OCI-LY7 (cell line): Measurements from ENCODE around the gene ARF3. TPM values are rescaled to one million over a fixed set of nuclear protein-coding genes. Genes with fewer than 3 reads are reported as not detected.

ENCODE experiments used
- Bru-seq: library from RNA; stranded (reverse); fragments of 400-500 nt; gene quantifications from one replicate; lab custom pipeline; 2021; lab: Mats Ljungman, UMichigan
- BruChase-seq, 2 experiments: library from RNA; stranded (reverse); fragments of 400-500 nt; gene quantifications; one replicate each; lab custom pipeline; 2021; lab: Mats Ljungman, UMichigan
- BruUV-seq: library from RNA; stranded (reverse); fragments of 400-500 nt; replicated peaks from 2 replicates; lab custom pipeline; 2021; lab: Mats Ljungman, UMichigan
- CTCF ChIA-PET: fragments of 300-600 bp; sonication (Branson Sonifier 250); formaldehyde crosslinking; loops from one replicate; lab custom pipeline; 2022; ENCODE audit warnings: antibody characterized with exemption; ENCODE audit not compliant: unreplicated experiment; lab: Charles Lee
- POLR2A ChIA-PET: fragments of 300-600 bp; sonication (Branson Sonifier 250); formaldehyde crosslinking; loops from one replicate; lab custom pipeline; 2022; ENCODE audit warnings: antibody characterized with exemption; lab: Charles Lee
- DNase-seq: peaks from one replicate; pipeline ENCODE4 v3.0.0-alpha.2; 2015; ENCODE audit warnings: low spot score
- H2AFZ ChIP-seq: fragments of 200-600 bp; sonication (generic), shearing (Covaris generic); 2 replicates; pipeline ENCODE4 v1.6.1; 2014; ENCODE audit warnings: mild to moderate bottlenecking, antibody characterized with exemption, low read length, moderate library complexity
- H3K27ac ChIP-seq: fragments of 200-600 bp; sonication (generic); 2 replicates; pipeline ENCODE4 v1.5.1; 2014; ENCODE audit warnings: mixed run types, low read depth, mild to moderate bottlenecking, moderate library complexity, low read length, inconsistent platforms; ENCODE audit not compliant: poor library complexity, severe bottlenecking
- H3K36me3 ChIP-seq: fragments of 200-600 bp; sonication (generic); 2 replicates; pipeline ENCODE4 v1.6.1; 2014; ENCODE audit warnings: mild to moderate bottlenecking, antibody characterized with exemption, low read length, moderate library complexity, mixed read lengths; ENCODE audit not compliant: insufficient read depth
- H3K4me1 ChIP-seq: fragments of 200-600 bp; sonication (generic); 2 replicates; pipeline ENCODE4 v1.5.1; 2014; ENCODE audit warnings: mild to moderate bottlenecking, low read length; ENCODE audit not compliant: insufficient read depth, poor library complexity, severe bottlenecking
- H3K4me2 ChIP-seq: fragments of 200-600 bp; sonication (generic); 2 replicates; pipeline ENCODE4 v1.6.1; 2014; ENCODE audit warnings: mild to moderate bottlenecking, low read length
- H3K4me3 ChIP-seq: fragments of 200-600 bp; sonication (generic); 2 replicates; pipeline ENCODE4 v1.5.1; 2014; ENCODE audit warnings: mild to moderate bottlenecking, low read depth, low read length; ENCODE audit not compliant: poor library complexity, severe bottlenecking
- H3K79me2 ChIP-seq: fragments of 200-600 bp; sonication (generic); 2 replicates; pipeline ENCODE4 v1.6.1; 2016; ENCODE audit warnings: low read depth, mild to moderate bottlenecking, low read length, moderate library complexity, mixed read lengths; ENCODE audit not compliant: insufficient read depth
- H3K9me2 ChIP-seq: fragments of 200-600 bp; sonication (generic); 2 replicates; pipeline ENCODE4 v1.6.1; 2016; ENCODE audit warnings: mild to moderate bottlenecking, low read length, mixed read lengths; ENCODE audit not compliant: insufficient read depth
- H3K9me3 ChIP-seq: fragments of 200-600 bp; sonication (generic); 2 replicates; pipeline ENCODE4 v1.6.1; 2014; ENCODE audit warnings: mild to moderate bottlenecking, mixed run types, low read length, mixed read lengths
- H4K20me1 ChIP-seq: fragments of 200-600 bp; sonication (generic); 2 replicates; pipeline ENCODE4 v1.6.1; 2014; ENCODE audit warnings: mild to moderate bottlenecking, antibody characterized with exemption, low read length, moderate library complexity, mixed read lengths; ENCODE audit not compliant: insufficient read depth
- EZH2phosphoT487 ChIP-seq: fragments of 200-600 bp; sonication (generic); IDR thresholded peaks from 2 replicates; pipeline ENCODE4 v1.6.1; 2018; ENCODE audit warnings: low read depth, borderline replicate concordance, mild to moderate bottlenecking, mixed run types, antibody characterized with exemption, low read length, moderate library complexity, mixed read lengths
- intact Hi-C: fragments of 100-400 bp; cut with micrococcal nuclease; formaldehyde crosslinking; loops from one replicate; pipeline ENCODE4 v1.10.0; 2022; ENCODE audit not compliant: unreplicated experiment
- long read RNA-seq: library from polyadenylated mRNA; stranded (forward); transcript quantifications from one replicate; pipeline ENCODE4 v2.0.0, GENCODE V29; 2022
- total RNA-seq, 2 experiments: library from RNA; depleted of rRNA in 1 of 2; stranded (reverse); fragments of >200 nt in 1 of 2; shearing (Covaris generic) in 1 of 2; gene quantifications; 2 replicates each; pipeline ENCODE4 v1.2.3, GENCODE V29; 2014 to 2022
- TF ChIP-seq, protein P1 (sequence below): fragments of 200-600 bp; sonication (generic); conservative IDR thresholded peaks from 2 replicates; pipeline ENCODE4 v1.5.1; 2014; ENCODE audit warnings: mild to moderate bottlenecking, antibody characterized with exemption, low read length, moderate library complexity, mixed read lengths

ARF3 gene
- total RNA-seq (2014; rRNA removed; shearing (Covaris generic)): 41.2 and 42.9 TPM in 2 replicates
- total RNA-seq (2022): 106 and 133 TPM in 2 replicates
- percentile 88 among the genes with signal in this experiment for Bru-seq, nascent RNA
- percentile 99 among the genes with signal in this experiment for BruChase-seq, experiment 1, labeled RNA remaining after a 6-hour chase
- percentile 98 among the genes with signal in this experiment for BruChase-seq, experiment 2, labeled RNA remaining after a 2-hour chase
- long read RNA-seq, full-length matches to known transcripts: 34 of 66 reads
- long read RNA-seq, partial matches to known transcripts: 1 of 66 reads
- long read RNA-seq, other reads (novel, unspliced or antisense): 31 of 66 reads

DNA sequence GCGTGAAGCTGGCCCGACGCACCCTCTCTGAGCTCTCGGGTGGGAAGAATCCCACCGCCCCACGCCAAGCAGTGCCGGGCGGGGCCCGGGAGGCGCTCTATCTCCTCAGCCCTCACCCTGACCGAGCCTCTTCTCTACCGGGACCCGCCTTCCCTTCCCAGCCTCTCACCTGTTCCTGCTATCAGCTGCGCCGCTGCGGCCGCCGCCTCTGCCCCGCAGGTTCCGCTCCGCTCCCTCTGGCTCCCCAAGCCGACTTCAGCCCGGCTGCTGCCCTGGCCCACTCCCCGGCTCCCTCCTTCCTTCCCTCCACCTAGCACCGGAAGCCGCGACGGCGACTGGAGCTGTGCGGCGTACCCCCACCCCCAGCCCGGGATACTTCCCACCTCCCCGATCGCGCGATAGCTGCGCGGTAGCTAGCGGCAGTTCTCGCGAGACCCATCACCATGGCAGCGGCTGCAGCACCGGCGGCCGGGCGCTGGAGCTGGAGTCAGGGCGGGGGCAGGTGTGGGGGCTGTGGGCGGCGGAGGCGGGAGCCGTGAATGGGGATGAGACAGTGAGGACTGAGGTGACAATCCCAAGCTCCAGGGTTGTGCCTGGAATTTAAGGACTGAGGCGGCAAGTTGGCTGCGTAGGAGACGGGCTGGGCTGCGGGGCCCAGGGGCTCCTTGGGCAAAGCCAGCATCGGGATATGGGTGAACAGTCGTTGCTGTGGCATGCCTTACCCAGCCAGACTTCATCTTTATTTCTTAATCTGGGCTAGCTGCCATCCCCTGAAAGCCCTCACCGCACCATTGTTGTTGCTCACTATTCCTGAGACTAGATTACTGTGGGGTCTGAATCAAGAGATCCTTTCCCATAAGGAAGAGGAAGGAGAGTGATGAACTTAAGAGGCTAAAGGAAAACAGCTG, at the start of gene ARF3:
ARF3 (minus strand) TSS at position 347 of the 908 bp plus-strand sequence. CDS start 16,392 bp downstream, outside the sequence.
- CTCF ChIA-PET: interaction anchor here (0.6 to 1.1 kb wide), 14 partner anchors 9 to 1262 kb away, joined by 3 to 15 read pairs (median 4); partner anchors contain the start of gene DDN
- TF ChIP-seq, protein P1, sequence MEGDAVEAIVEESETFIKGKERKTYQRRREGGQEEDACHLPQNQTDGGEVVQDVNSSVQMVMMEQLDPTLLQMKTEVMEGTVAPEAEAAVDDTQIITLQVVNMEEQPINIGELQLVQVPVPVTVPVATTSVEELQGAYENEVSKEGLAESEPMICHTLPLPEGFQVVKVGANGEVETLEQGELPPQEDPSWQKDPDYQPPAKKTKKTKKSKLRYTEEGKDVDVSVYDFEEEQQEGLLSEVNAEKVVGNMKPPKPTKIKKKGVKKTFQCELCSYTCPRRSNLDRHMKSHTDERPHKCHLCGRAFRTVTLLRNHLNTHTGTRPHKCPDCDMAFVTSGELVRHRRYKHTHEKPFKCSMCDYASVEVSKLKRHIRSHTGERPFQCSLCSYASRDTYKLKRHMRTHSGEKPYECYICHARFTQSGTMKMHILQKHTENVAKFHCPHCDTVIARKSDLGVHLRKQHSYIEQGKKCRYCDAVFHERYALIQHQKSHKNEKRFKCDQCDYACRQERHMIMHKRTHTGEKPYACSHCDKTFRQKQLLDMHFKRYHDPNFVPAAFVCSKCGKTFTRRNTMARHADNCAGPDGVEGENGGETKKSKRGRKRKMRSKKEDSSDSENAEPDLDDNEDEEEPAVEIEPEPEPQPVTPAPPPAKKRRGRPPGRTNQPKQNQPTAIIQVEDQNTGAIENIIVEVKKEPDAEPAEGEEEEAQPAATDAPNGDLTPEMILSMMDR: peak; percentile 21; the same call in 1 of the 2 replicates
- TF ChIP-seq EZH2phosphoT487: no peak
- H3K4me1 ChIP-seq: peaks cover 31% of the 10 kb centered on the region
- intact Hi-C loops: loop anchor here (2.0 kb wide), 1 partner anchor 33 kb away; the partner anchor contains the start of gene FKBP11
- peaks cover 40% of the 10 kb centered on the region for H3K79me2 ChIP-seq
- no peaks in the 10 kb centered on the region for H3K9me3 ChIP-seq
- POLR2A ChIA-PET: interaction anchor here (0.6 to 2.7 kb wide), 12 partner anchors 9 to 410 kb away, joined by 3 to 14 read pairs (median 3); partner anchors contain the start of genes FKBP11, PRKAG1, RHEBL1 and SPATS2
- no TSS peak for BruUV-seq
- peak within 1 kb of the TSS; percentile 97 for H3K4me2 ChIP-seq
- DNase-seq: peak; percentile 97
- H4K20me1 ChIP-seq: peaks cover 6% of the 10 kb centered on the region; the same call in 1 of the 2 replicates
- H3K27ac ChIP-seq: peak within 1 kb of the TSS; percentile 61
- H2AFZ ChIP-seq: peak within 1 kb of the TSS; percentile 90
- H3K9me2 ChIP-seq: no peaks in the 10 kb centered on the region
- peaks cover 32% of the 10 kb centered on the region for H3K36me3 ChIP-seq
- peak within 1 kb of the TSS; percentile 75 for H3K4me3 ChIP-seq

DNA sequence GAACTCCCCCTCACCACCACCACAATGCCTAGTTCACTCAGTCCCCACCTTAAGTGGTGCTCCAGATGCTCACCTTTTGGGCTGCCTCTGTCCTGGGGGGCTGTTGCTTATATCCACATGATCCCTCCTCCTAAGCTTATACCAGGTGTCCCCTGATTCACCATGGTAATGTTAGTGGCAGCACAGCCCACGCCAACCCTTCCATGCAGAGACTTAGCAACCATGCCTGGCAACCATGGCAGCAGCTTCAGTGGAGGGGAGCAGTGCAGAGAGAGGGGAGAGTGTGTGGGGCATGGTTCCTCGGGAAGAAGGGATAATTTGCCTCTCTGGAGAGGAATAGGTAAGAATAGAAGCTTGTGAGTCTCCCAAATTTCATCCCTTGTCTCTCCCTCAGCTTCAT, 43.1 kb upstream of the ARF3 start:
- Histone ChIP-seq H3K36me3 (peaks cover 25% of the 10 kb centered on the region), H3K27ac (no peak overlapping the region), H3K4me3 (no peak overlapping the region), H4K20me1 (no peaks in the 10 kb centered on the region), H2AFZ (no peak overlapping the region), H3K4me2 (no peak overlapping the region), H3K4me1 (peaks cover 30% of the 10 kb centered on the region), H3K9me3 (no peaks in the 10 kb centered on the region), H3K9me2 (no peaks in the 10 kb centered on the region), H3K79me2 (no peaks in the 10 kb centered on the region)
- ChIA-PET CTCF (no interaction called here), POLR2A (interaction anchor here (1.2 kb wide), 1 partner anchor 12 kb away, joined by 3 read pairs; no protein-coding TSS in a partner anchor)
- intact Hi-C loops: no loop called here
- no TSS peak for BruUV-seq
- TF ChIP-seq EZH2phosphoT487: no peak
- TF ChIP-seq, protein P1: no peak
- no peak for DNase-seq
